Thyroid gland (tissue), 4 donors: ENCODE data around the gene IL10RA. TPM values are rescaled to one million over a fixed set of nuclear protein-coding genes. Genes with fewer than 3 reads are reported as not detected.

Source experiments
- DNase-seq, 2 donors: peaks; one replicate each; pipeline ENCODE4 v3.0.0-alpha.2; 2019
- H3K27ac ChIP-seq, 3 donors: fragments of 200-600 bp; sonication (generic); 1 replicate in 2 of 3; 2 replicates in 1 of 3; pipeline ENCODE4 v1.5.1; 2016 to 2019; ENCODE audit warnings: mild to moderate bottlenecking in 1 of 3, moderate library complexity in 1 of 3
- H3K27me3 ChIP-seq: fragments of 200-600 bp; sonication (generic); one replicate; pipeline ENCODE4 v1.5.1; 2019
- H3K36me3 ChIP-seq, 2 donors: fragments of 200-600 bp; sonication (generic); one replicate each; pipeline ENCODE4 v1.5.1; 2016 to 2019
- H3K4me1 ChIP-seq, 2 donors: fragments of 200-600 bp; sonication (generic); one replicate each; pipeline ENCODE4 v1.5.1; 2017 to 2019
- H3K4me3 ChIP-seq, 3 donors: fragments of 200-600 bp; sonication (generic); replicated peaks in 1 of 3; 1 replicate in 2 of 3; 2 replicates in 1 of 3; pipeline ENCODE4 v1.5.1; 2016; ENCODE audit warnings: mild to moderate bottlenecking in 1 of 3
- H3K9me3 ChIP-seq: fragments of 200-600 bp; sonication (generic); one replicate; pipeline ENCODE4 v1.5.1; 2017
- POLR2A ChIP-seq, 2 donors: fragments of 450-650 bp; IDR thresholded peaks; one replicate each; pipeline ENCODE4 v1.6.1; 2017; ENCODE audit warnings: antibody characterized with exemption in 2 of 2, mild to moderate bottlenecking in 2 of 2, moderate library complexity in 1 of 2
- WGBS, 2 donors: methylation state at CpG; one replicate each; pipeline ENCODE4 v1.1.5; 2017; 5-methylcytosine and 5-hydroxymethylcytosine counted together
- intact Hi-C: fragments of 100-400 bp; cut with DNase I; formaldehyde crosslinking; loops from one replicate; pipeline ENCODE4 v1.15.1; 2023
- total RNA-seq, 4 donors: library from RNA; depleted of rRNA; stranded (reverse); fragments of >200 nt; gene quantifications; one replicate each; pipeline ENCODE4 v1.2.3, GENCODE V29; 2016
- TF ChIP-seq, protein P1 (sequence below), 6 experiments: fragments of 200-600 bp in 3 of 6; fragments of 450-650 bp in 3 of 6; sonication (generic) in 3 of 6; IDR thresholded peaks; one replicate each; pipeline ENCODE4 v1.5.1; 2016 to 2019; ENCODE audit warnings: antibody characterized with exemption in 6 of 6, mild to moderate bottlenecking in 2 of 6, inconsistent platforms in 1 of 6, moderate library complexity in 1 of 6

Gene IL10RA
- total RNA-seq, 4 donors from 2014 or later: 5.3 to 21.9 (median 10.6) TPM

- 76 to 78% methylated on average over 20 to 21 of the region's 21 CpGs for WGBS, 2 donors
- H3K4me3 ChIP-seq: no peak overlapping the region
- TF ChIP-seq POLR2A (IDR thresholded peaks at IDR 0.05): no peak
- TF ChIP-seq, protein P1, sequence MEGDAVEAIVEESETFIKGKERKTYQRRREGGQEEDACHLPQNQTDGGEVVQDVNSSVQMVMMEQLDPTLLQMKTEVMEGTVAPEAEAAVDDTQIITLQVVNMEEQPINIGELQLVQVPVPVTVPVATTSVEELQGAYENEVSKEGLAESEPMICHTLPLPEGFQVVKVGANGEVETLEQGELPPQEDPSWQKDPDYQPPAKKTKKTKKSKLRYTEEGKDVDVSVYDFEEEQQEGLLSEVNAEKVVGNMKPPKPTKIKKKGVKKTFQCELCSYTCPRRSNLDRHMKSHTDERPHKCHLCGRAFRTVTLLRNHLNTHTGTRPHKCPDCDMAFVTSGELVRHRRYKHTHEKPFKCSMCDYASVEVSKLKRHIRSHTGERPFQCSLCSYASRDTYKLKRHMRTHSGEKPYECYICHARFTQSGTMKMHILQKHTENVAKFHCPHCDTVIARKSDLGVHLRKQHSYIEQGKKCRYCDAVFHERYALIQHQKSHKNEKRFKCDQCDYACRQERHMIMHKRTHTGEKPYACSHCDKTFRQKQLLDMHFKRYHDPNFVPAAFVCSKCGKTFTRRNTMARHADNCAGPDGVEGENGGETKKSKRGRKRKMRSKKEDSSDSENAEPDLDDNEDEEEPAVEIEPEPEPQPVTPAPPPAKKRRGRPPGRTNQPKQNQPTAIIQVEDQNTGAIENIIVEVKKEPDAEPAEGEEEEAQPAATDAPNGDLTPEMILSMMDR (IDR thresholded peaks at IDR 0.05): no peak
- H3K36me3 ChIP-seq: no peaks in the 10 kb centered on the region
- no peaks in the 10 kb centered on the region for H3K27me3 ChIP-seq
- no peaks in the 10 kb centered on the region for H3K4me1 ChIP-seq
- H3K9me3 ChIP-seq: no peaks in the 10 kb centered on the region
- intact Hi-C loops: no loop called here
- no peak overlapping the region for H3K27ac ChIP-seq
- DNase-seq: peak in 1 of 2 donors; percentile 15
Observed at GRCh38 chr11:118010738-118011461, 24.7 kb downstream of the IL10RA start.

DNA sequence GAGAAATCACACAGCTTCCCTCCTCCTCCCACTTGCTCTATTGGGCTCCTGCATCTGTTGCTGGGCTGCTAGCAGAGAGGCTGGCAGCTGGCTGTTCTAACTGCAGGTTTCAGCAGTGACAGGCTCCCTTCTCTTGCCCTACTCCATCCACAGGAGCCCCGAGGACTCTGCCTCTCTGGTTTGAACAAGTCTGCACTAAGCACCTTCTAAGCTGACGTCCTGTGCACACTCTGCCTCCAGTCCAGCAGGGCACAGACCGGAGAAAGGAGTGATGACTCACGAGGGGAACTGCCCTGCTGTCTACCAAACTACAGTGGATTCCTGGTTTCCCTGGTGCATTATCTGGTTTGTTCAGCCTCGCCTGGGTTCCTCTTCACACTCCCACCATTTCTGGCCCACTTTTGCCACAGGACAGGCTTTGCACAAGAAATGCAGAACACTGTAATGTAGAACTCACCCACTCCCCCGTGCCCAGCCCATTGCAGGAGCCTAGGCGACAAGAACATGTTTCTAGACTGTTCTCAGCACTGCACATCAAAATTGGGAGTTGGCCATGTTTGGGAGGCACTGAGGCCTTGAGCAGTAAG, 26.0 kb downstream of the IL10RA start:
- WGBS, 2 donors: 80 to 83% methylated on average over 7 of the region's 7 CpGs
- TF ChIP-seq, protein P1 (IDR thresholded peaks at IDR 0.05): no peak
- no peak for TF ChIP-seq POLR2A (IDR thresholded peaks at IDR 0.05)
- Histone ChIP-seq H3K27me3 (no peaks in the 10 kb centered on the region), H3K4me1 (no peaks in the 10 kb centered on the region), H3K36me3 (no peaks in the 10 kb centered on the region), H3K27ac (no peak overlapping the region), H3K4me3 (no peak overlapping the region), H3K9me3 (no peaks in the 10 kb centered on the region)
- no peak for DNase-seq
- intact Hi-C loops: no loop called here

DNA sequence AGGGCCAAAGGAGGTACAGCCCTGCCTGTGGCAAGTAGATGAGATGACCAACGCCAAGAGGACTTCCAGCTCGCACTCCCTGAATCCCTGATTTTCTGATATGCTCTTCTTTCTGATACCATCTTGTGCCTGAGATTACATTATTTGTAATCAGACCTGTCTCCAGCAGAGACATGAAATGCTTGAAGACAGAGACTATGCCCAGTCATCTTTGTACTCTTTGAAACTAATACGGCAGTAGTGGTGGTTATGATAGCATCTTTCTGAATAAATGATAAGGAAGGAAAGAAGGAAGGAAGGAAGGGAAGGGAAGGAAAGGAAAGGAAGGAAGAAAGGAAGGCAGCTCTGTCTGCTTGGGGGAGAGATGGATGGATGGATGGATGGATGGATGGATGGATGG, 27.8 kb downstream of the IL10RA start:
- Histone ChIP-seq H3K9me3 (no peaks in the 10 kb centered on the region), H3K27me3 (no peaks in the 10 kb centered on the region), H3K36me3 (no peaks in the 10 kb centered on the region), H3K4me1 (no peaks in the 10 kb centered on the region), H3K27ac (no peak overlapping the region), H3K4me3 (no peak overlapping the region)
- TF ChIP-seq, protein P1 (IDR thresholded peaks at IDR 0.05): no peak
- no peak for TF ChIP-seq POLR2A (IDR thresholded peaks at IDR 0.05)
- DNase-seq: no peak
- 92 to 97% methylated on average over 3 of the region's 3 CpGs for WGBS, 2 donors
- intact Hi-C loops: no loop called here

DNA sequence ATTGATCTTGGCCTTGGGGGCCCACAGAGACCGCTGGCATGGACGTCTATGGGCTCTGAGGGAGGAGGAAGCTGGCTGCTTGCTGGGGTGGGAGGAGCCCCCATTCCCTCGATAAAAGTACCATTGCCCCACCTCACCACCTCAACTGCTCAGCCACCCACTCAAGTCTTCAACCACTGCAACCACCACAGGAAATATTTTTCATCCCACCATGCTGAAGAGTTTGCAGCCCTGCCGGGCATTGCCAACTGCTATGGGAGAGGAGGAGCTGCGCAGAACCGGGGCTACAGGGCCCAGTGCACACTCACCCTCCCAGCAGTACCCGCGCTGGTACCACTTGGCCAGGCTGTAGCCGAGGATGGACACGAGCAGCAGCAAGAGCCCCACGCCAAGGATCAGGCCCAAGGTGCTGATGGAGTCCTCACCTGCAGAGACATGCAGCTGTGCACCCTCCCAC, 29.2 kb downstream of the IL10RA start:
- no peak overlapping the region for H3K27ac ChIP-seq
- no peaks in the 10 kb centered on the region for H3K9me3 ChIP-seq
- no peaks in the 10 kb centered on the region for H3K36me3 ChIP-seq
- 70 to 88% methylated on average over 9 to 10 of the region's 11 CpGs for WGBS, 2 donors
- H3K27me3 ChIP-seq: no peaks in the 10 kb centered on the region
- DNase-seq: no peak
- no peaks in the 10 kb centered on the region for H3K4me1 ChIP-seq
- TF ChIP-seq, protein P1 (IDR thresholded peaks at IDR 0.05): no peak
- TF ChIP-seq POLR2A (IDR thresholded peaks at IDR 0.05): no peak
- H3K4me3 ChIP-seq: no peak overlapping the region
- intact Hi-C loops: no loop called here

DNA sequence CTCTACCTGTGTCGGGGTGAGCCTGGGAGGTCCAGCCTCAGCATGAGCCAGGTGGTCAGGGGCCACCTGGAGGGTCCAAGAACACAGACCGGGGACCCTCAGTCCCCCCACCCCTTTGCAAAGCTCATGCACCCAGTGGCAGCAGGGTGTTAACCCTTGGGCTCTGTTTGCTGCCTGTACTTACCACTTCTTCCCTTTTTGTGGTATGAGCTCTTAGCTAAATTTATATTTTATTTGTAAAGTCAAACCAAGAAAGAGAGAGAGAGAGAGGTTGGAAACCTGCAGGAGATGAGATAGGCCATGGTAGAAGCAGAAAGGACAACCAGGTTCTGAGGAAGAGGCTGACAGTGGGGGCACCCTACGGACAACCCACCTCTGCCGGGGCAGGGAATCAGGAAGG, 29.9 kb downstream of the IL10RA start:
- intact Hi-C loops: no loop called here
- H3K27me3 ChIP-seq: no peaks in the 10 kb centered on the region
- WGBS, 2 donors: 82 to 85% methylated on average over 4 of the region's 4 CpGs
- no peaks in the 10 kb centered on the region for H3K4me1 ChIP-seq
- no peaks in the 10 kb centered on the region for H3K9me3 ChIP-seq
- TF ChIP-seq POLR2A (IDR thresholded peaks at IDR 0.05): no peak
- TF ChIP-seq, protein P1 (IDR thresholded peaks at IDR 0.05): no peak
- H3K4me3 ChIP-seq: no peak overlapping the region
- no peaks in the 10 kb centered on the region for H3K36me3 ChIP-seq
- H3K27ac ChIP-seq: no peak overlapping the region
- DNase-seq: no peak
